ENCODE results near the gene ADH4.

ADH4 gene

GRCh38 chr4:99156992-99157391 is 12.9 kb upstream of the ADH4 start:
- H3K4me3 ChIP-seq (ENCODE audit: low read depth, low read length) = no peak overlapping the region
- TF ChIP-seq CTCF (IDR thresholded peaks at IDR 0.05; ENCODE audit: low read depth, low read length) = no peak
- no peak for DNase-seq (ENCODE audit: low read depth, low spot score)
- in situ Hi-C loops (cut with HindIII; ENCODE audit: low sequenced_read_pairs) = no loop called here

- in situ Hi-C loops (cut with HindIII; ENCODE audit: low sequenced_read_pairs) = no loop called here
- TF ChIP-seq CTCF (IDR thresholded peaks at IDR 0.05; ENCODE audit: low read depth, low read length) = no peak
- no peak overlapping the region for H3K4me3 ChIP-seq (ENCODE audit: low read depth, low read length)
- DNase-seq (ENCODE audit: low read depth, low spot score) = no peak
Observed at GRCh38 chr4:99154658-99155342, 10.7 kb upstream of the ADH4 start.

- in situ Hi-C loops (cut with HindIII; ENCODE audit: low sequenced_read_pairs) = no loop called here
- TF ChIP-seq CTCF (IDR thresholded peaks at IDR 0.05; ENCODE audit: low read depth, low read length) = no peak
- DNase-seq (ENCODE audit: low read depth, low spot score) = no peak
- no peak overlapping the region for H3K4me3 ChIP-seq (ENCODE audit: low read depth, low read length)
Observed at GRCh38 chr4:99151995-99152394, 7.9 kb upstream of the ADH4 start.

- in situ Hi-C loops (cut with HindIII; ENCODE audit: low sequenced_read_pairs) = no loop called here
- no peak for DNase-seq (ENCODE audit: low read depth, low spot score)
- TF ChIP-seq CTCF (IDR thresholded peaks at IDR 0.05; ENCODE audit: low read depth, low read length) = no peak
- no peak overlapping the region for H3K4me3 ChIP-seq (ENCODE audit: low read depth, low read length)
Observed at GRCh38 chr4:99151452-99151851, 7.4 kb upstream of the ADH4 start.

- H3K4me3 ChIP-seq (ENCODE audit: low read depth, low read length) = no peak overlapping the region
- DNase-seq (ENCODE audit: low read depth, low spot score) = no peak
- no peak for TF ChIP-seq CTCF (IDR thresholded peaks at IDR 0.05; ENCODE audit: low read depth, low read length)
- in situ Hi-C loops (cut with HindIII; ENCODE audit: low sequenced_read_pairs) = no loop called here
Observed at GRCh38 chr4:99149426-99150019, 5.4 kb upstream of the ADH4 start.

- in situ Hi-C loops (cut with HindIII; ENCODE audit: low sequenced_read_pairs) = no loop called here
- TF ChIP-seq CTCF (IDR thresholded peaks at IDR 0.05; ENCODE audit: low read depth, low read length) = no peak
- H3K4me3 ChIP-seq (ENCODE audit: low read depth, low read length) = no peak overlapping the region
- no peak for DNase-seq (ENCODE audit: low read depth, low spot score)
Observed at GRCh38 chr4:99148550-99148949, 4.5 kb upstream of the ADH4 start.

Data from astrocyte of the spinal cord (primary cell).